COLO668 (cell line): ENCODE measurements around the gene FBL.
"Not testable (repeated sequence)": the region's sequence is repeated elsewhere in the genome, so short reads cannot be mapped to it uniquely, and the experiment has no call there.

ENCODE experiments used
- DNase-seq: peaks from one replicate; lab custom pipeline; 2025; ENCODE audit not compliant: unreplicated experiment; lab: John Stamatoyannopoulos, UW

FBL gene

GRCh38 chr19:39877488-39877887 lies 31.3 kb upstream of the FBL start:
- DNase-seq, result not testable (repeated sequence)

- not testable (repeated sequence) for DNase-seq
Measured at GRCh38 chr19:39876486-39876885, 30.3 kb upstream of the FBL start.

- peak; percentile 55 for DNase-seq
Measured at GRCh38 chr19:39875401-39875864, 29.3 kb upstream of the FBL start.

GRCh38 chr19:39874404-39874803 lies 28.2 kb upstream of the FBL start:
- no peak for DNase-seq

- DNase-seq, result no peak
Measured at GRCh38 chr19:39873385-39873784, 27.2 kb upstream of the FBL start.

- DNase-seq, result no peak
Measured at GRCh38 chr19:39871886-39872866, 26.0 kb upstream of the FBL start.

GRCh38 chr19:39871362-39871761 lies 25.2 kb upstream of the FBL start:
- no peak for DNase-seq

- peak; percentile 92 for DNase-seq
Measured at GRCh38 chr19:39870171-39870971, 24.2 kb upstream of the FBL start.

- no peak for DNase-seq
Measured at GRCh38 chr19:39867952-39868351, 21.8 kb upstream of the FBL start.

- no peak for DNase-seq
Measured at GRCh38 chr19:39867133-39867532, 21.0 kb upstream of the FBL start.

GRCh38 chr19:39865953-39866352 lies 19.8 kb upstream of the FBL start:
- no peak for DNase-seq

GRCh38 chr19:39865186-39865585 lies 19.0 kb upstream of the FBL start:
- DNase-seq, result no peak

GRCh38 chr19:39864118-39864517 lies 17.9 kb upstream of the FBL start:
- DNase-seq, result no peak

GRCh38 chr19:39858541-39858940 lies 12.4 kb upstream of the FBL start:
- no peak for DNase-seq

- DNase-seq, result no peak
Measured at GRCh38 chr19:39852882-39853281, 6.7 kb upstream of the FBL start.

- DNase-seq, result no peak
Measured at GRCh38 chr19:39850892-39851291, 4.7 kb upstream of the FBL start.

GRCh38 chr19:39848392-39848791 lies 2.2 kb upstream of the FBL start:
- DNase-seq, result no peak

GRCh38 chr19:39847525-39847924 lies 1.3 kb upstream of the FBL start:
- DNase-seq, result no peak

GRCh38 chr19:39846678-39847486 lies 703 bp upstream of the FBL start:
- DNase-seq, result no peak

GRCh38 chr19:39845584-39845932 lies 621 bp downstream of the FBL start:
- DNase-seq, result peak; percentile 55

GRCh38 chr19:39845172-39845571 lies 1.0 kb downstream of the FBL start:
- DNase-seq, result no peak
